Dermis blood vessel endothelial cell (primary cell): Measurements from ENCODE around the gene MYRIP. TPM values are rescaled to one million over a fixed set of nuclear protein-coding genes. Genes with fewer than 3 reads are reported as not detected.
"Not testable (repeated sequence)": the region's sequence is repeated elsewhere in the genome, so short reads cannot be mapped to it uniquely, and the experiment has no call there.

ENCODE experiments used
- DNase-seq: peaks from one replicate; pipeline ENCODE4 v3.0.0; 2010
- total RNA-seq: library from RNA; depleted of rRNA; stranded (reverse); fragments of >200 nt; gene quantifications from 2 replicates; pipeline ENCODE4 v1.2.3, GENCODE V29; 2014

The MYRIP gene
- total RNA-seq, 1 donor from 2014 or later = 32.2 TPM

DNA sequence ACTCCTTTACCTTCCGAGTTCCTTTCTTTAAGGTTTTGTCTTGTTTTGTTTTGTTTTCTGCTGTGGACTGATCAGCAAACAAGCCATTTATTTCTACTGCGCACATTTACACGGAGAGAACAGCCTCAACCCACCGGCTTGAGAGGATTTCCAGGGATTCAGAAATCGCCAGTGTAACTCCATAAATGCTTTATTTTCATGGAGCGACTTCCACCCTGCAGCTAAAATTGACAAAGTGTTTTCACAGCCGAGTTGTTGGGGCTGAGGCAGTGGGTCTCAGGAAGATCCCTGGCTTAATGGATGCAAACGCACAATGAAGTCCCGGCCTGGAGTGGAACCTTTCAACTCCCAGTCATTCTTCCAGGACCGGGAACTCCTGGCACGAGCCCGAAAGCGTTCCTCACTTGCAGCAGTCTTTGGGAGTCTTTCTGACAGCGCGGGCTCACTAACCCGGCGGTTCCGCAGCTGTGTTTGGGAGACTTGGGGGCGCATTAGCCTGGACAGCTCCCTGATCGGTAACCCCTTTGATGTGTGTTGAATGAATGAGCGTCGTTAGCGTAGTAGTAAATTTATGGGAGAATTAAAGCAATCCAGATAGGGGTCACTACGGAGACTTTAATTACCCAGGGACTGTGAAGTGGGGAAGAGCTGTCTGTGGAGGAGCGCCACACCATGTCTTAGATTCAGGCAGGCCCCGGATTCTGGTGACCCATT lies 785 bp upstream of the MYRIP start:
- peak; percentile 67 for DNase-seq

DNA sequence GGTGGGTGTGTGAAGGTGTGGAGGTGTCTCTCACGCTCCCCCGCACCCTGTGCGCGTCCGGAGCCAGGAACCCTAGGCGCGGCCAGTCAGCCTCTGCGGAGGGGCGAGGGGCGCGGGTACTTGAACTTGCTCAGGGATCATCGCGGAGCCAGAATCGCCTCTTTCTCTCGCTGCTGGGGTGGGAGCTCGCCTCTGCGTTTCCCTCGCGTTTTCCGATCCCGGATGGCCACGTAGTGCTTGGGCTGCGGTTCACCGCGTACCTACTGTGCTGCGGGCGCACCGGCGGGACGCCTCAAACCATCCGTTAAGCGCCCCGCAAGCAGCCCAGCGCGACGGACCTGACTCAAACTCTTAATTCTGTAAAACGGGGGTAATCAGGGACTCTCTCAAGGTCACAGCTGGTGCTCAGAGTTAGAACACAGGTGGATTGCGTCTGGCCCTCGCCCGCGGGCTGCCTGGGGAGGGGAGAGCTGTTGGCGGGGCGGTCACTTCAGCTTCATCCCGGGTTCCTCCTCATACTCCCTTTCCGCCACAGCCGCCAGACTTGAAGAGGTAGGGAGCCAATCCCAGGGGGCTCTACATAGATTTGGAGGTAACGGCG lies 686 bp downstream of the MYRIP start:
- peak; percentile 43 for DNase-seq

DNA sequence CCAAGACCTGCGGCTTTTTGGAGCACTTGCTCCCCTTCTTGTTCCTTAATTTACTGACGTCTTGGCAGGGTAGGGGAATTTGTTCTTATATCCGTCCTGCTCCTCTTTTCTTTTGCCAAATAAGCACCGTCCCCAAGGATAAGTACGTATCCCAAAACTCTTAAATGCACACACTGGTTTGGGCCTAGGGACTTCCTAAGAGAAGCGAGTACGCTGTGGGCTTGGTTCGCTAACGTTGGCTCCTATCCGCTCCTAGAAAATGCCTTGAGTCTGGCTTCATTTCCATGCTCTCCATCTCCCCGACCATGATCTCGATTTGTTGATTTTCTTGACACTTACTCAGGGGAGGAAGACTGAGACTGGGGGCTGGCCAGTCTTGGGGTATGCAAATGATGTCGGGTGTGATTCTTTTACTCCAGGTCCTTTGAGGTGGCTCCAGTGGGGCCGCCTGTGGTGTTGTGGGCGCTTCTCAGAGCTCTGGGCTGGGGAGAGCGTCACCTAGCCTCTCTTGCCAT lies 1.3 kb downstream of the MYRIP start:
- peak; percentile 44 for DNase-seq

DNA sequence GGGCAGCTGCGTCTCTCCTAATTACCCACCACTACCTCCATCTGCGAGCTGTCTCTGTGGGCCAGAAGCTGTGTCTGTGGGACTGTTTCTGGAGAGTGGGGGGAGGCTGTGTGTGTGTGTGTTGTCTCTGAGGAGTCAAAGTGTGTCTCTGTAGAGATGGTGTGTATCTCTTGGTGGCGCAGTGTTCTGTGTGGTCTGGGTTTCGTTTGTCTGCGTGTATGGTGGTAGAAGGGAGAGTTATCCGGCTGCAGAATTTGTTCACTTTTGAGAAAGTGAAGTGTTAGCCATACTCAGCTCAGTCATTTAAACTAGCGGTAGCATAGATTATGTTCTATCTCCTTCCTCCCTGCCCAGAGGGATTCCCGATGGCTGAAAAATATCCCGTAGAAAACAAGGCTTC lies 2.2 kb downstream of the MYRIP start:
- DNase-seq = peak; percentile 13

DNA sequence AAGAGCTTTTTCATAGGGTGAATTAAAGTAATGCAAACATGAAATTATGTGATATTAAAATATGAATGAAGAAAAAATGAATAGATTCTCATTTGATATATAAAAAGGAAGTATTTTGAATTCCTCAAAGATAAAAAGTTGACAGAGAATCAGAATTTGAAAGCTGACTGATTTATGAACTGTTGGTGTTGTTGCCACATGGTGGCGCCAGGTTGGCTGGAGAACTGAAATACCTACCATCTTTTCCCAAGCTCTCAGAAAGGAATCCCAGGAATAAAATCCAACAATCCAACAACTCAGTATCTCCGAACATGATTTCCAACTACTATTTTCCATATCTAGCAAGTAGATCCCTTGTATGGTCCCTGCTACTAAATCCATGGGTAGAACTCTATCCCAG lies 3.1 kb downstream of the MYRIP start:
- peak; percentile 78 for DNase-seq

DNA sequence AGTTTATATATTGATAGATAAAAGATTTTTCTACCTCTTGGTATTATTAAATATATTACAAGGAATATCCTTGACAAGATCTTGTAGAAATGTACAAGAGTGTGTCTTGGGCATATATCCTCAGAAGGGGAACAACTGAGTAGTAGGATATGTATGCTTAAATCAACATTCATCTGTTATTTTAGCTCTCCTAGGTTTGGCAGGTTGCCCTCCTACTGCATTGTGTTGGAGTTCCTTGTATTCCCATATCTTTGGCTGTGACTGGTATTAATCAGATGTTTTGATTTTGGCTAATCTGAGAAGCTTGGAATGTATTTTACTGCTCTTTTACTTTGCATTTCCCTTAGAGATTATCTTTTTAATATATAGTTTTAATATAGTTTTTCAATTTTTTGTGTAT lies 4.6 kb downstream of the MYRIP start:
- peak; percentile 94 for DNase-seq

DNA sequence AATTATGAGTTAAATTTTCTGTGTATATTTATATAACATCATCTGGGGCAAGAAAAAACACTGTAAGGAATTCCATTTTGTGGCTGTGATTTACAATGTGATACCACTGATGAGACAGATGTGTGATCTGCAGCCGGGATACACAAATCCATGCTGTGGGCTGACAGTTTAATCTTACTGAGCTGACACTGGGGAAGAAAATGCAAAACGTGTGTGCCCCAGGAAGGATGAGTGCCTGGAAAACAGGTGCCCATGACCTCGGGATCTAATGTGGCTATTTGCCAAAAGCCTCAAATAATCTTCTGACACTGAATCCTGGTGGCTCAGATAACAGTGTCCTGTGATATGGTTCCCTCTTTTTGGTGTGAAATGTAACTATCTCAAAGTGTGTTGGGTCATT lies 10.5 kb downstream of the MYRIP start:
- no peak for DNase-seq

DNA sequence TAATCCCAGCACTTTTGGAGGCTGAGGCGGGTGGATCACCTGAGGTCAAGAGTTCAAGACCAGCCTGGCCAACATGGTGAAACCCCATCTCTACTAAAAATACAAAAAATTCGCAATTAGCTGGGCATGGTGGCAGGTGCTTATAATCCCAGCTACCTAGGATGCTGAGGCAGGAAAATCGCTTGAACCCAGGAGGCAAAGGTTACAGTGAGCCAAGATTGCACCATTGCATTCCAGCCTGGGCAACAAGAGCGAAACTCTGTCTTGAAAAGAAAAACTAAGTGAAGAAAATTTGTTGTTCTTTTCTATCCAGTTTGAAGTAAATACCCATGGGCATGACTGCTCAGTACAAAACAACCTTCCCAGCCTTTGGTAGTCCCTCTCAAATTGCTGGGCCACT lies 24.4 kb downstream of the MYRIP start:
- not testable (repeated sequence) for DNase-seq

DNA sequence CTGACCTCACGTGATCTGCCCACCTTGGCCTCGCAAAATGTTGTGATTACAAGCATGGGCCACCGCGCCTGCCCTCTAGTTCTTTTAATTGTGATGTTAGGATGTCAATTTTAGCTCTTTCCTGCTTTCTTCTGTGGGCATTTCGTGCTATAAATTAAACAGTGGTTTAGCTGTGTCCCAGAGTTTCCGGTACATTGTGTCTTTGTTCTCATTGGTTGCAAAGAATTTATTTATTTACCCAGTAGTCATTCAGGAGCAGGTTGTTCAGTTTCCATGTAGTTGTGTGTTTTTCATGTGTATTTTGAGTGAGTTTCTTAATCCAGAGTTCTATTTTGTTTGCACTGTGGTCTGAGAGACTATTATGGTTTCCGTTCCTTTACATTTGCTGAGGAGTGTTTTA lies 30.1 kb downstream of the MYRIP start:
- peak; percentile 6 for DNase-seq

DNA sequence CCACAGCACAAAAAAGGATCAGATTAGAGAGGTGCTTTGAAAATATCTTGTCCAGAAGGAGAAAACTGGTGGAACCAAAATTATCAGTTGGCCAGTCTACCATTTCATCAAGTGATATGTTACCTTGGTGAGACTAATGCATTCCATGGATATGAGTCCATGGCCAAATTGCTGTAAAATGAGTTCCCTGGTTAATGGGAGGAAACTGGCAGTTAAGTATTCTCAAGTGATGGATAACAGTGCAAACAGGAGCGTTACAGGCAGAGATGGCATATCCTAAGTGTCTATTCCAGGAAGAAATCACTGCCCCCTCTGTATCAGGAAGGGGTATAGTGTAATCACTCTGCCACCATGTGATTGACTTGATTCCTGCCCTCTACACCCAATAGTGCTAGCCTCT lies 34.0 kb downstream of the MYRIP start:
- no peak for DNase-seq

DNA sequence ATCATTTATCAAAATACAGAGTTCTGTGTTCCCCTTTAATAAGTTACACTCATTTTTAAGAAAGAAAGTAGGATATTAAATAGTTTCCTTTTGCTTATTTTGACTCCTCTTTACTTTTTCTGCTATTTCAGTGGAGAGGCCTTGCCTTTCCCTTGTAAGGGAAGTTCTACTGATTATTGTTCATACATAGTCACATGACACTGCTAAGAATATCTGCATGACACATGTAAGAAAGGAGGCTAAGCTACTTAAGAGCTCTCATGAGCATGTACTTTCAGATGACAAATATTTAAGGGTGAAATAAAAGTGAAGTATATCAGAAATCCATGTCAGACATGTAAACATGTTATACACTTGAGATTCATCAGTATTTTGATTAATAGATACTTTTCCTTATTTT lies 39.0 kb downstream of the MYRIP start:
- DNase-seq = peak; percentile 32

DNA sequence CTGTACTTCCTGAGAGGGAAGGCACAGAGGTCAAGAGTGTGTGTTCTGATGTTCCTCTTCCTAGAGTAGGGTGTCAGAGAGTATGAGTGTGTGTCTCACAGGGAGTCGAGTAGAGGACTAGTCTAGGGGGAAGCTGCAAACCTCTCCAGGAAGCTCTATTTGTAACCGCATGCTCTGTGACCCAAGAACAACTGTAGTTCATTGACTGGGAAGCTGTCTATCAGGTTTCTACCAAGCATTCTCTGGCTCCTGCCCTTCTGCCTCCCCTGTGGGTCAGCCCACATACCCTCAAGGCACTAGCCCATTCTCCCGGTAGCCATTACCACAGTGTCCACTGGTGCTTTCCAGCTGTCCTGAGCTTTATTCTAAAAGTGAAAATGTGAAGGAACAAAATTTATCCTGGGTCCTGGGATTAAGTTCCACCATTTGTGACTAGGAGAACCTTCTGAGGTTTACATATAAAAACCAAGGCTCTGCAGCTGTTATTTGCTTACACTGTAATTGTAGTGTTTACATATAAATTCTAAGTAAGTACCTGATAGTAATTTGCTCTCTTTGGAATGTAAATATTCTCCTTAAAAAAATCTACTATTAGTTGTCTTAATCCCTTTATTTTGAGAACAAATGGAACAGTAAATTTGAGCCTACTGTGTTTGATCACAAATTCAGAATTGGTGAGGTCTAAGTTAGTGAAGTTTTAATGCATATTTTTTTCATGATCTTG lies 40.7 kb downstream of the MYRIP start:
- no peak for DNase-seq

DNA sequence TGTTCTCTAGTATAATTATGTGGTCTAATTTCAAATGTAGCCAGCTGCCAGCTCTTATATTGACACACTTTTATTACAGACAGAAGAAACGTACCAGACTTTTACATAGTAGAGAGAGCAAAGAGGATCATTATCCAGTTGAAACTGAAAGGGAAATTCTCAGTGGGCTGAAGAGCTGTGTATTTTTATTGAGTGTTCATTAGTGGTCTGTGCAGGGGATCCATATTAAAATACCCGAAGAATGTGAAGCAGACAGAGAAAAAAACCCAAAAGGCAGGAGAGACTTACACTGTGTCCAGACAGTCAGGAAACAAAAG lies 41.3 kb downstream of the MYRIP start:
- no peak for DNase-seq

DNA sequence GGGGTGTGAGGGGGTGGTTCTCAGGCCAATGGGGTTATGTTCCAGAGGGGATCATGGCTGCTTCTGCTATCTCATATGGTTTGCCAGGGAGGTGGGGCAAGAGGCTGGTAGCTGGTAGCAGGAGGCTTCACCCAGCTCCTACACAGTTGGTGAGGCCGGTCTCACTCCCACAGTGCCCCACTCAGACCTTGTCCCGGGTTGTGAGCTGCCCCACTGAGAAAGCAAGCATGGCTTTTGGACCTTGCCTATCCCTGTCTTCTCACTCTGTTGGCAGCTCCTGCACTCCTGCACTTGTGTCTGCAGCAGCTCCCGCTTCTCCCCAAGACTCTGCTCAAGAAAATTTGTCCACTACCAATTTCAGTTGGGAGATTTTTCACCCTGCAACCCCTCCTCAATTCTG lies 46.1 kb downstream of the MYRIP start:
- no peak for DNase-seq

DNA sequence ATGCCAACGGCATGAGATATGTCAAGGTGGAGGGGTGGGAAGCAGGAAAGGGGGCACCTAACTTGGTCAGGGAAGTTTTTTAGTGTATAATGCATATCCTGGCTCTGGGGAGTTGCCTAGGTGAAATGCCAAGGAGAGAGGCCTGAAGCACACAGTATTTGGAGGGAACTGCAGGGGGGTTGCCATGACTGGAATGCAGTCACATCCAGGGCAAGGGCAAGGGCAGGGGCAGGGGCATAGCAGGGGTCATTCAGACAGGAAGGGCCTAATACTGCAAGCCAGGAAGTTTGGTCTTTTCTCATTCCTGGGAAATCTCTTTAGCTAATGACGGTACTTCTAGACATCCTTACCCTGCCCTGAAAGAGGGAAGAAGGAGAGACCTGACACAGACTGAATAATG lies 60.5 kb downstream of the MYRIP start:
- DNase-seq = peak; percentile 34

DNA sequence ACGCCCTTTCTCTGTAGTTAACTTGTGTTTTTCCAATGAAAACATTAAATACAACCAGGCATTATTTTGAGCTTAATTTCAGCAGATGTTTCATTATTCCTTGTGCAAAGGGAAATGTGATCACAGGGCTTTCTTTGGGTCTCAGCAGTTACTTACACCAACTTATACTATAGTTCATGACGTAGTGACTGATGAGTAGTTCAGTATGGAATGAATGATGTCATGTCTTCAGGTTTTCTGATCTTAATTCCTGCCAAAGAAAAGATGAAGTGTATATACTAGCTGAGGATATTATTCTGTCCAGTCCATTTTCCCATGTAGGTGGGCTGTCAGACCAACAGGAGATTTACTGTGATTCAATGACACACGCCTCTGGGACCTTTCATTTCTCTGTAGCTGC lies 61.3 kb downstream of the MYRIP start:
- peak; percentile 38 for DNase-seq

DNA sequence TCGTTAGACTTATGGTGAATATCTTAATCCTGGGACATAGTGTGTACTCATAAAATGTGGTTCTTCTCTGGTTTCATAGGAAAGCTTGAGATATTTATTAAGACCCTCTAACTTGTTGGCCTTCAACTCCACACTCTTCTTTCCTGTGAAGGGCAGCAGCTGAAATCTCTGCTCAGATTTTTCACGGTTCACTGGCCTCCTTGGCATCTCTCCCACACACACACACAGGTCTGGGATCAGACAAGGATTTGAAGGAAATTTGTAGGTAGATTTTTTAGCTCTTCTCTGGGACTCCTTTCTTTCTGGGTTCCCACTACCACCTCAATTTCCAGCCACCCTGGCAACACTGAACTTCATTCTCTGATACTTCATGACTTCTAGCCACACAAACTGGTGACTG lies 70.2 kb downstream of the MYRIP start:
- peak; percentile 21 for DNase-seq

DNA sequence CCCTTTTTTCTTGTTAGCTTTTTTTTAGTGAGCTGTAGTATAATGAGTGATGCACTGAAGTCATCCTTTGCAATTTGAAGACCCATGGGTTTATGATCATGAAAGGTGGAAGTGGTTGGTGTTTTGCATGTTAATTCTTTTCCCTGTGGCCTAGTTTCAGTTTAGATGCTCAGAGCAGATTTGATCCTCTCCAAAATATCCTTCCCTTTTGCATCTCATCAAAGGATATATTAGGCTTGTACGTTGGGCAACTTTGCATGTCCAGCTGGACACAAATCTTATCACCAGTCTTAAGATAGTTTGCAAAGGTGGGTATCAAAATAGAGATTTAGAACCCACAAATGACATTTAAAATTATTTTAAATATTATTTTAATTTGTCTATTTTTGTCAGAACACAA lies 72.7 kb downstream of the MYRIP start:
- DNase-seq = no peak

DNA sequence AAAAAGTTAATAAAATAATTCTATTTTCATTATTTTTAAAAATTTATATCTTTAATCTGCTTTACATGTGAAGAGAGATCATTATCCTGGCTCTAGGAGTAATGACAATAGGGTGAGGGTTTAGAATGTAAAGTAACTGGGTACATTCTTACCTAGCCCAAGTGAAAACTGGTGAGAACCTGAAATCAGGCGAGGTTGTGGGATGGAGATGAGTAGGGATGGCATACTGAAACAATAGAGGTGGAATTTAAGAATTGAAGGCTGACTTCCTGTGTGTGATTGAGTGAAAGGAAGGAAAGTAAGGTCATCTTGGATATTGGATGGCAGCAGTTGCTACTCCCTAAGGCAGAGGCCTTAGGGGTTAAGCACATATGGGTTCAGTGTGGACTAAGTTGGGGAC lies 82.7 kb downstream of the MYRIP start:
- no peak for DNase-seq

DNA sequence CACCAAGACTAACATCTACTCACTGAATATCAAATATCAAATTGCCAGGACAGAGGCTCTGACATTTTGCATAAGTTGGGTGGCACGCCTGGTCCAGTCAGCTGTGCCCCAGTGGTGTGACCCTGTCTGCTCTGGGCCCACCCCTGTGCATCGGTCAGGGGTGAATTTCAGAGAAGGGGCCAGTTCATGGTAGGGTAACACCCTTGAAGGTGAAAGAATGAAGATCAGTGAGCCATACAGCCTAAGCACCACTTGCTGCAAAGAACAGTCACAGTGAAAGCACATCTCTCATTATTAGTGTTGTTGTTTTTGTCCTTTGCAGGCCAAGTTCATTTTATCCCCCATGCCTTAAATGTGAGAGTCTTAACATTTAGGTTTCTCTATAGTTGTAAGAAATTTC lies 86.8 kb downstream of the MYRIP start:
- no peak for DNase-seq

DNA sequence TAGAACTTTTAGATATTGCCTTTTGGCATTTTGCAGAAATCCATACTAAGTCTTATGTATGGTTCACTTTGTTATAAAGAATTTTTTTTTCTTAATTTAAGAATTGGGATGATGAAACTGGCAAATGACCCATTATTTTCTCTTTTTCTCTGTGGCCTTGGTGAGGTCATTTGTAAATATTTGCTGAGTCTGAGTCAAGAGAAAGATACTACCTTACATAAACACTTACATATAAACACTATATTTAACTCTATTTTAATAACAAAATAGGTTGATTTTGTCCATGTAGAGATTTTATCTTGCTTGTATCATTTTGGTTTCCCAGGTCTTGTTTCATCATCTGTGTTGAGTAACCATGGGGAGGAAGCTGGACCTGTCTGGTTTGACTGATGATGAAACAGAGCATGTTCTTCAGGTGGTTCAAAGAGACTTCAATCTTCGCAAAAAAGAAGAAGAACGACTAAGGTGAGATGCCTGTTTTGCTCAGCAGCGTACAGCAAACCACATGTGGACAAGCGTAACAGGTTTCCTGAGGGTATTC lies 91.1 kb downstream of the MYRIP start:
- DNase-seq = no peak

DNA sequence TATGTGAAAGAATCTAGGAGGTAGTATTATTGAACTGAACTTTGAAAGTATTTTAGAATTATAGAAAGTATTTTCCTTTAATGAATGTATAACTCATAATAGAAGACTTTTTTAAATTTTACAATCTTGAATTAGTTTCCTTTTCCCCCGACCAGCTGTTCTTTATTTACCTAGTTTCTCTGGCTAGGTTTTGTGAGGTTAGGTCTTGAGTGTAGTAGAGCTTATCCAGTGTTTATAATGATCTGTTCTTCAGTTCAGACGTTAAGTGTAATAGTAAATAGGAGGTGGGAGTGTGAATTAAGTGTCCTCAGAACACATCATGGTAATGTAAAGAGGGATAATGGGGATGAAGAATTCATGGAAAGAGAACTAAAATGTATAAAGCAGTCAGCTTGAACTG lies 93.8 kb downstream of the MYRIP start:
- DNase-seq = no peak

DNA sequence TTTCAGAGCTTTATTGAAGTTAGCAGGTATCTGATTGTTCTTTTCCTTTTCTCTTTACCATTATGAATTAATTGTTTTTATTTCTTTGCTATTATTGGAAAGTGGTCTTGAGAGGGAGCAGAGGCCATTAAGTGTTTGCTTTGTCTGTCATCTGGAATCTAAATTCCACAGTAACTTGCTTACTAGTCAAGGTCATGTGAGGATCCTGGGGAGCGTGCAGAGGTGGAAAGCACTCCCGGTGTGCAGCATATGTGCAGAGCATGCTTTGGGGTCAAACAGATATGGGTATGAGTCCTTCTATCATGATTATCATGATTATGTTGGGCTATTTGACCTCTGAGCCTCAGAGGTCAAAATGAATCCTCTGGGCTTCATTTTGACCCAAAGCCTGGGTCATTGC lies 96.4 kb downstream of the MYRIP start:
- DNase-seq = no peak

DNA sequence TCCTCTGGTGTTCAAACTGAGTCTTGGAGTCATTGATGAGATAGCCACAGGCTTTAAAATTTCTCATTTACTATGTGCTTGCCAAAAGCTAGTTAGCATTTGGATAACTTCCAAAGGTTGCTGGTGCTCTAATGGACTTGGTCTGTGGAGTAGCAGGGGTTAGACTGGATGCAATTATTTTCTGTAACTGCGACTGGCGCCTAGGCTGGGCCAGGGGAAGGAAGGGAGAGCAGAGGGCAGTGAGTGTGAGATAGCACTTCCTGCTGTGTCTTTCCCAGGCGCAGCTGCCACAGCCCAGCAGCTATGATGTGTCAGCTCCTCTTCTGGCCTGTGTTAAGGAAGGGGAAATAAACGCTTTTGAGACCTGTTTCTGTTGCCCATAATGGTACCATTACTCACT lies 98.6 kb downstream of the MYRIP start:
- DNase-seq = peak; percentile 95
